ENCODE data around the gene CYP3A4.

DNA sequence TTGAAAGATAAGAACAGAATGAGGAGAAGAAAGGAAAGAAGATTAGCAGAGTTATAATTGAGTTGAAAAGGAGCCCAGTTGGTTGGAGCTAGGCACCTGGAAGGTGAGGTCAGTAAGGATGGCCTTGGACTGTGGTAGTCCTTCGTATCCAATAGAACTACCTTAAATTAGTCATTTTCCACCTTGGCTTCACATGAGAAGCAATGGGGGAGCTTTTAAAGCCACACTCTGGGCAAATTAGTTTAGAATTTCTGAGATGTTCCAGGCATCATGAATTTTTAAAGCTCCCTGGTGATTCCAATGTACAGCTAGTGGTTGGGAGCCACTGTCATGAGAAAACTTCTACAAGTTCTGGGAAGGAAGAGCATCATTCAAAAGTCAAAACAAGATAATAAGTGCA, 76.9 kb downstream of the CYP3A4 start:
- TF ChIP-seq, protein P1, sequence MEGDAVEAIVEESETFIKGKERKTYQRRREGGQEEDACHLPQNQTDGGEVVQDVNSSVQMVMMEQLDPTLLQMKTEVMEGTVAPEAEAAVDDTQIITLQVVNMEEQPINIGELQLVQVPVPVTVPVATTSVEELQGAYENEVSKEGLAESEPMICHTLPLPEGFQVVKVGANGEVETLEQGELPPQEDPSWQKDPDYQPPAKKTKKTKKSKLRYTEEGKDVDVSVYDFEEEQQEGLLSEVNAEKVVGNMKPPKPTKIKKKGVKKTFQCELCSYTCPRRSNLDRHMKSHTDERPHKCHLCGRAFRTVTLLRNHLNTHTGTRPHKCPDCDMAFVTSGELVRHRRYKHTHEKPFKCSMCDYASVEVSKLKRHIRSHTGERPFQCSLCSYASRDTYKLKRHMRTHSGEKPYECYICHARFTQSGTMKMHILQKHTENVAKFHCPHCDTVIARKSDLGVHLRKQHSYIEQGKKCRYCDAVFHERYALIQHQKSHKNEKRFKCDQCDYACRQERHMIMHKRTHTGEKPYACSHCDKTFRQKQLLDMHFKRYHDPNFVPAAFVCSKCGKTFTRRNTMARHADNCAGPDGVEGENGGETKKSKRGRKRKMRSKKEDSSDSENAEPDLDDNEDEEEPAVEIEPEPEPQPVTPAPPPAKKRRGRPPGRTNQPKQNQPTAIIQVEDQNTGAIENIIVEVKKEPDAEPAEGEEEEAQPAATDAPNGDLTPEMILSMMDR (IDR thresholded peaks at IDR 0.05): no peak
- TF ChIP-seq POLR2A (IDR thresholded peaks at IDR 0.05): no peak
